Chondrocyte (in vitro differentiated cells): ENCODE results near the gene MYH16. TPM values are rescaled to one million over a fixed set of nuclear protein-coding genes. Genes with fewer than 3 reads are reported as not detected.
"Not testable (repeated sequence)": the region's sequence is repeated elsewhere in the genome, so short reads cannot be mapped to it uniquely, and the experiment has no call there.

ENCODE experiments used
- DNase-seq: peaks from one replicate; pipeline ENCODE4 v3.0.0; 2021; ENCODE audit warnings: mixed read lengths, low spot score
- H3K27ac Mint-ChIP-seq: one replicate; pipeline ENCODE4 v1.8.0; 2021; ENCODE audit warnings: mild to moderate bottlenecking, moderate library complexity, mixed read lengths; ENCODE audit not compliant: unreplicated experiment
- H3K27me3 Mint-ChIP-seq: 2 replicates; pipeline ENCODE4 v1.8.0; 2021; ENCODE audit warnings: low read depth, mixed read lengths
- H3K36me3 Mint-ChIP-seq: 2 replicates; pipeline ENCODE4 v1.8.0; 2021; ENCODE audit warnings: low read depth, mixed read lengths
- H3K4me1 Mint-ChIP-seq: 2 replicates; pipeline ENCODE4 v1.8.0; 2021; ENCODE audit warnings: low read depth, mild to moderate bottlenecking, mixed read lengths
- H3K4me3 Mint-ChIP-seq: one replicate; pipeline ENCODE4 v1.8.0; 2021; ENCODE audit warnings: mild to moderate bottlenecking, moderate library complexity, mixed read lengths; ENCODE audit not compliant: unreplicated experiment
- H3K9me3 Mint-ChIP-seq: 2 replicates; pipeline ENCODE4 v1.8.0; 2021; ENCODE audit warnings: low read depth, mixed read lengths
- total RNA-seq: library from RNA; stranded (reverse); gene quantifications from 3 replicates; pipeline ENCODE4 v1.2.1, GENCODE V29; 2021
- TF ChIP-seq, protein P1 (sequence below): fragments of 200-600 bp; sonication (generic); IDR thresholded peaks from 2 replicates; pipeline ENCODE4 v1.5.0; 2021; ENCODE audit warnings: antibody characterized with exemption, mild to moderate bottlenecking, moderate library complexity

The MYH16 gene
- total RNA-seq, 1 donor from 2014 or later: not detected

DNA sequence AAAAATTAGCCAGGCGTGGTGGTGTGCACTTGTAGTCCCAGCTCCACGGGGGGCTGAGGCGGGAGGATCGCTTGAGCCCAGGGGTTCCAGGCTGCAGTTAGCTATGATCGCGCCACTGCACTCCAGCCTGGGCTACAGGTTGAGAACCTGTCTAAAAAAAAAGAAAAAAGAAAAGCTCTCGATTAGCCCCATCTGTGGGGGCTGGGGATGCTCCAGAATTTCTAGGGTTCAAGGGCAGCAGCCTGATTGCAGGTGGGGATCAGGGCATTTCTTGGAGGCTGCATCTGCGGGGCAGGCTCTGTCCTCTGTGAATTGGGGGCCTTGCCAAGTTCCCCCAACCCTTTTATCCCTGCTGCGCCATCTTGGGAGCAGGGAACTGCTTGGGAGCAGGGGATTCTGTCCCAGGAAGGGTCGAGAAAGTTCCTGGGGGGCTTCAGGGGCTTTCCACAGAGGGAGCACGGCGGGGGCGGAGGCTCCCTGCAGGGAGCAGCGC lies 52.4 kb downstream of the MYH16 start:
- Mint-ChIP-seq H3K4me3 (peak overlapping the region; percentile 88), H3K27ac (no peak overlapping the region), H3K27me3 (no peaks in the 10 kb centered on the region), H3K4me1 (peaks cover 35% of the 10 kb centered on the region), H3K9me3 (no peaks in the 10 kb centered on the region), H3K36me3 (no peaks in the 10 kb centered on the region)
- DNase-seq: no peak
- TF ChIP-seq, protein P1, sequence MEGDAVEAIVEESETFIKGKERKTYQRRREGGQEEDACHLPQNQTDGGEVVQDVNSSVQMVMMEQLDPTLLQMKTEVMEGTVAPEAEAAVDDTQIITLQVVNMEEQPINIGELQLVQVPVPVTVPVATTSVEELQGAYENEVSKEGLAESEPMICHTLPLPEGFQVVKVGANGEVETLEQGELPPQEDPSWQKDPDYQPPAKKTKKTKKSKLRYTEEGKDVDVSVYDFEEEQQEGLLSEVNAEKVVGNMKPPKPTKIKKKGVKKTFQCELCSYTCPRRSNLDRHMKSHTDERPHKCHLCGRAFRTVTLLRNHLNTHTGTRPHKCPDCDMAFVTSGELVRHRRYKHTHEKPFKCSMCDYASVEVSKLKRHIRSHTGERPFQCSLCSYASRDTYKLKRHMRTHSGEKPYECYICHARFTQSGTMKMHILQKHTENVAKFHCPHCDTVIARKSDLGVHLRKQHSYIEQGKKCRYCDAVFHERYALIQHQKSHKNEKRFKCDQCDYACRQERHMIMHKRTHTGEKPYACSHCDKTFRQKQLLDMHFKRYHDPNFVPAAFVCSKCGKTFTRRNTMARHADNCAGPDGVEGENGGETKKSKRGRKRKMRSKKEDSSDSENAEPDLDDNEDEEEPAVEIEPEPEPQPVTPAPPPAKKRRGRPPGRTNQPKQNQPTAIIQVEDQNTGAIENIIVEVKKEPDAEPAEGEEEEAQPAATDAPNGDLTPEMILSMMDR: no peak

DNA sequence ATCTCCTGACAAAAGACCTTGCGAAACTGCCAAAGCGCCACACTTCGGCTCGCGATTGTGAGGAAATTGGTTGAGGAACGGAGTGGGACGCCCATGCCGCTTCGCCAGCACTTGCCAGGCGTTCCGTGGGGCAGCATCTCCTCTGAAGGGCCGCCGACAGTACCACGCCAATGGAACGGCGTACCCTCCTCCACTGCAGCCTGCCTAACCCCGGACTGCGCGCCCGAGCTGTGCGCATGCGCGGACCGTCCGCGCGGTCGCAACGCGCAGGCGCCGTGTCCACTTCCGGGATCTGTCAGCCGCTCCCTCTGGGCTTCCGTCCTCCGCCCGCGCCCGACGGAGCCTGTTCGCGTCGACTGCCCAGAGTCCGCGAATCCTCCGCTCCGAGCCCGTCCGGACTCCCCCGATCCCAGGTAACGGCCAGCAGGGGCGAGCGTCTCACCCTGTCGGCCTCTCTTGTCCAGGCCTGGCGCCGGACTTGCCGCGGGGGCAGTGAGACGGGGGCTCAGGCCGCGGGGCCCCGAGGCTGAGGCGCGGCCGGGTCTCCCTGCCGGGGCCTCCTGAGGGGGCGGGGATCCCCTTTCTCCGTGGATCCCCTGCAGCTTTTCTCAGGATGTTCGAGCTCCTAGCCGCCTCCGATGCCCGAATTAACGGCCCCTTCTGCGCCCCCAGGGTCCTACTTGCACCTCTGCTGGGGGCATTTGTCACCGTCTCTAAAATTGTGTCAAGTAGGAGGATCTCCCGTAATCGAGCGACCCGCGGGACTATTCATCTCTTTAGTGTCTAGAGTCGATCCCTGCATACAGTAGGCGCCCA lies 53.2 kb downstream of the MYH16 start, which contains the start of gene ARPC1A:
ARPC1A (plus strand) TSS at position 307 of the 816 bp plus-strand sequence. CDS start 7,456 bp downstream, outside the sequence.
- Mint-ChIP-seq H3K36me3 (no peaks in the 10 kb centered on the region), H3K4me1 (peaks cover 43% of the 10 kb centered on the region), H3K9me3 (no peaks in the 10 kb centered on the region), H3K4me3 (peak within 1 kb of the TSS; percentile 88), H3K27me3 (no peaks in the 10 kb centered on the region), H3K27ac (peak within 1 kb of the TSS; percentile 88)
- DNase-seq: peak; percentile 95
- TF ChIP-seq, protein P1: peak; percentile 67

DNA sequence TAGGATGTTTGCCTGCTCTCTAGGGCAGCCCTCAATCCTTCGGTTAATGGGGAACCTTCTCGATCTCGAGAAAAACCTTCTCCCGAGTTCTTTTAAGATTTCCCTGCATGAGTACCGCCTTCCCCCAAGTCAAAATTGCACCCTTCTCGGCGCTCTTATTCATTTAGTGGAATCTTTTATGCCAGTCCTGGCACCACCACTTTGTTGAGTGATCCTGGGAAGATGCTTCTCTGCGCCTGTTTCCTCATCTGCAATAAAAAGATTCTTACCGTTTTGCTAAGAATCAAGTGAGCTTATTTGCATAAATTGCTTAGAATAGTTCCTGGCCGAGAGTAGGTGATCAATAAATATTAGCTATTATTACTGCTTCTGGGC lies 53.8 kb downstream of the MYH16 start:
- peaks cover 49% of the 10 kb centered on the region for H3K4me1 Mint-ChIP-seq
- H3K27ac Mint-ChIP-seq: peak overlapping the region; percentile 88

DNA sequence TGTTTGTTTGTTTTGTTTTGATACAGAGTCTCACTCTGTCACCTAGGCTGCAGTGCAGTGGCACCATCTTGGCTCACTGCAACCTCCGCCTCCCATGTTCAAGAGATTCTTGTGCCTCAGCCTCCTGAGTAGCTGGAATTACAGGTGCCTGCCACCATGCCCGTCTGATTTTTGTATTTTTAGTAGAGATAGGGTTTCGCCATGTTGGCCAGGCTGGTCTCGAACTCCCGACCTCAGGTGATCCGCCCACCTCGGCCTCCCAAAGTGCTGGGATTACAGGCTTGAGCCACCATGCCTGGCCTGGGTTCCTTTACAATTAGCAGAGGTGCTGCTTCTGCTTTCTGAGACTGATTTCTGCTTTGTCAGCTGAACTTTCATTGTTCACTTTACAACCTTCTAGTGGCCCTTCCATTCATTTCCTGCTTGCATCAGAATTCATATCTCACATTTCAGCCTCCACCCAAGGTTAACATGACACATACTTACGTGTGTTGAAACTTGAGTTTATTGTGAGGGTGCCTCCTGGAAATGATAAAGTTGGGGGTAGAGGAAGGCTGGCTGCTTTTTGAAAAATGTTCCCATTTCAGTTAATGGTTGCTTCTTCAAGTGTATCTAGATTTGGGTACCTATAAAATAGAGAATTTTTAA lies 57.8 kb downstream of the MYH16 start:
- Mint-ChIP-seq H3K27ac (peak overlapping the region; percentile 92), H3K4me3 (peak overlapping the region; percentile 31), H3K4me1 (peaks cover 55% of the 10 kb centered on the region)
- H3K36me3 Mint-ChIP-seq, H3K27me3 Mint-ChIP-seq, DNase-seq, H3K9me3 Mint-ChIP-seq: not testable (repeated sequence)

More for the DNA sequence above, 53.8 kb downstream of the MYH16 start:
- DNase-seq: no peak
- no peaks in the 10 kb centered on the region for H3K36me3 Mint-ChIP-seq
- H3K27me3 Mint-ChIP-seq: no peaks in the 10 kb centered on the region
- no peaks in the 10 kb centered on the region for H3K9me3 Mint-ChIP-seq
- peak overlapping the region; percentile 88 for H3K4me3 Mint-ChIP-seq
- TF ChIP-seq, protein P1: no peak

DNA sequence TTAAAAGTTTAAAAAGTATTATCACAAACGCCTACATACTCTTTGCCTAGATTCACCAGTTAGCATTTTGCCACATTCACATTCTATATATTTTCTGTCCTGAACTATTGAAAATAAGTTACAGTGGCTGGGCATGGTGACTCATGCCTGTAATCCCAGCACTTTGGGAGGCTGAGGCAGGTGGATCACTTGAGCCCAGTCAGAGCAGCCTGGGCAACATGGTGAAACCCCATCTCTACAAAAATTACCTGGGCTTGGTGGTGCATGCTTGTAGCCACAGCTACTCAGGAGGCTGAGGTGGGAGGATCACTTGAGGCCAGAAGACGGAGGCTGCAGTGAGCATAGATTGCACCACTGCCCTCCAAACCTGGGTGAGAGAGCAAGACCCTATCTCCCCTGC lies 58.4 kb downstream of the MYH16 start:
- no peak for DNase-seq
- TF ChIP-seq, protein P1: no peak
- H3K27me3 Mint-ChIP-seq: no peaks in the 10 kb centered on the region
- H3K4me3 Mint-ChIP-seq: no peak overlapping the region
- H3K4me1 Mint-ChIP-seq: peaks cover 55% of the 10 kb centered on the region
- peak overlapping the region; percentile 92 for H3K27ac Mint-ChIP-seq
- H3K9me3 Mint-ChIP-seq: no peaks in the 10 kb centered on the region
- peaks cover 4% of the 10 kb centered on the region for H3K36me3 Mint-ChIP-seq
